Ovary (tissue), 9 donors: ENCODE measurements around the gene ASB7. TPM values are rescaled to one million over a fixed set of nuclear protein-coding genes. Genes with fewer than 3 reads are reported as not detected.

ENCODE experiments used
- DNase-seq, 5 donors: peaks; one replicate each; pipeline ENCODE4 v3.0.0-alpha.2; 2019 to 2020
- H3K27ac ChIP-seq, 2 donors: fragments of 200-600 bp; one replicate each; pipeline versions ENCODE4 v1.5.1 to v1.8.0; 2019 to 2022
- H3K27me3 ChIP-seq: fragments of 200-600 bp; one replicate; pipeline ENCODE4 v1.8.0; 2022
- H3K36me3 ChIP-seq: fragments of 200-600 bp; sonication (generic); one replicate; pipeline ENCODE4 v1.5.1; 2019
- H3K4me1 ChIP-seq: one replicate; pipeline ENCODE4 v1.8.1; 2013; ENCODE audit warnings: mild to moderate bottlenecking, moderate library complexity; ENCODE audit not compliant: insufficient read depth
- H3K4me3 ChIP-seq: fragments of 200-600 bp; sonication (generic); one replicate; pipeline ENCODE4 v1.5.1; 2017
- H3K9me3 ChIP-seq, 2 donors: fragments of 200-600 bp in 1 of 2; sonication (generic) in 1 of 2; one replicate each; pipeline versions ENCODE4 v1.5.1 to v1.8.1; 2013 to 2019; ENCODE audit warnings: mild to moderate bottlenecking in 1 of 2, moderate library complexity in 1 of 2
- CTCF ChIP-seq, 3 donors: fragments of 450-650 bp in 2 of 3; fragments of 200-600 bp in 1 of 3; IDR thresholded peaks; one replicate each; pipeline versions ENCODE4 v1.5.1 to v1.8.0; 2016 to 2022; ENCODE audit warnings: antibody characterized with exemption in 3 of 3, mild to moderate bottlenecking in 1 of 3
- EP300 ChIP-seq: sonication (generic); formaldehyde crosslinking; IDR thresholded peaks from one replicate; pipeline ENCODE4 v1.6.1; 2017; ENCODE audit warnings: antibody characterized with exemption
- POLR2A ChIP-seq: fragments of 450-650 bp; IDR thresholded peaks from one replicate; pipeline ENCODE4 v1.6.1; 2017; ENCODE audit warnings: antibody characterized with exemption, mild to moderate bottlenecking, moderate library complexity
- WGBS, 3 donors: extraction: QIAGEN DNeasy Blood & Tissue Kit in 1 of 3; methylation state at CpG; one replicate each; pipeline versions ENCODE4 v1.1.5 to v1.1.7; 2013 to 2017; 5-methylcytosine and 5-hydroxymethylcytosine counted together
- intact Hi-C, 4 donors: fragments of 100-400 bp; cut with DNase I; formaldehyde crosslinking; loops; one replicate each; pipeline versions ENCODE4 v1.11.0 to v1.15.1; 2022 to 2023
- polyA plus RNA-seq, 2 donors: library from polyadenylated mRNA; stranded (reverse); fragments of 200-250 nt in 1 of 2; fragments of 350-450 nt in 1 of 2; fragmentation: Illumina TruSeq in 1 of 2; extraction: RNeasy Lipid Tissue Mini Kit (QIAGEN cat#74804) in 1 of 2; gene quantifications; one replicate each; pipeline ENCODE4 v1.2.3, GENCODE V29; 2013 to 2014
- total RNA-seq, 7 donors: library from RNA; depleted of rRNA in 2 of 7; stranded (reverse); fragments of >200 nt in 2 of 7; fragmentation: NEBNext Ultra II Directional in 3 of 7; extraction: Animal tissue kit (Norgen Biotek cat#: 25700) in 3 of 7; gene quantifications; one replicate each; pipeline versions ENCODE4 v1.1.0 to v1.2.4, GENCODE V29; 2016 to 2023
- donor health status: DM: no; HTN: no; CAD: no; lungs with moderate emphysema.
- donor health status: DM: no; HTN: no; CAD: no.
- donor health status: Bipolar disorder and iron deficiency.
- donor health status: DM: yes; HTN: yes; CAD: no.
- donor health status: DM: no; HTN: no; CAD: no.
- donor health status: DM: yes; HTN: yes; CAD: no.

ASB7 gene
- total and polyA plus RNA-seq, 9 donors: 5.1 to 13.1 (median 10.4) TPM

DNA sequence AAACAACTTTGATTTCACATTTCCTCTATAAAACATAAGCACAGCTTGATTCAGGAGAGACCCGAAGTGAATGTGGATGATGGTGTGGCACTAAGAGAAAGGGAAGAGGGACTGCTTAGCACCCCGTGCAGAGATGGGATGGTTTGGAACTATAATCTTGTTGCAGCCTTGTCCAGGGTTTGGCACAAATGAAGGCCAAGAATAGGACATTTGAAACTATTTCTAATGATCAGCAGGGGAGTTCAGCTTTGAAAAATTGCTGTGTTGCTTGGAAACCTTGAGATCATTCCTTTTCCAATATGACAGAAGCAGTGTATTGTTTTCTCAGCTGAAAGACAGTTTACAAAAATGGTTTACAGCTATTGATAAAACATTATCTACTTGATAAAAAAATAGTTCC lies 49.7 kb downstream of the ASB7 start:
- Histone ChIP-seq H3K4me1 (no peaks in the 10 kb centered on the region), H3K36me3 (no peaks in the 10 kb centered on the region), H3K9me3 (no peaks in the 10 kb centered on the region), H3K27me3 (no peaks in the 10 kb centered on the region), H3K27ac (no peak overlapping the region), H3K4me3 (no peak overlapping the region)
- 36 to 64% (median 53%) methylated on average over 2 of the region's 2 CpGs for WGBS, 3 donors
- intact Hi-C loops: no loop called here
- no peak for DNase-seq
- TF ChIP-seq POLR2A (no peak), EP300 (no peak), CTCF (IDR thresholded peaks at IDR 0.05) (no peak)

DNA sequence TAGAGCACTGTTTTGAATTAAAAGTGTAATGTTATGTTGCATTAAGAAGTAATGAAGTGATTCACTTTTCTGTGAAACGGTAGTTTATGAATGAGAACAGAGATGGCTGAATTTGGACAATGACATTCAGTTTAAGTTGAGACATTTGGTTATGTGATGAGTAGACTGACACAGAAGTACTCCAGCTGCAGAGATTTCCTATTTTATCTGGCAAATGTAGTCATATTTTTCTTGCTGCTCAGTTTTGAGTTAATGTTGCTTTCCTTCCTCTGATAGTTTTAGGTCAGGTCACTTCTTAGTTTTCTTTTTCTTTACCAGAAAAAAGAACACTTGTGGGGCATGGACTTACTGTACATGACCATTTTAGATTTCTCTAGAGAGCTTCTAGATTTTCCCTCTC lies 51.2 kb downstream of the ASB7 start:
- Histone ChIP-seq H3K27me3 (no peaks in the 10 kb centered on the region), H3K36me3 (no peaks in the 10 kb centered on the region), H3K9me3 (no peaks in the 10 kb centered on the region), H3K27ac (no peak overlapping the region), H3K4me1 (no peaks in the 10 kb centered on the region), H3K4me3 (no peak overlapping the region)
- 29 to 46% (median 30%) methylated on average over 1 of the region's 1 CpG for WGBS, 3 donors
- no peak for TF ChIP-seq POLR2A
- TF ChIP-seq CTCF (IDR thresholded peaks at IDR 0.05): no peak
- no peak for TF ChIP-seq EP300
- DNase-seq: no peak
- intact Hi-C loops: no loop called here

DNA sequence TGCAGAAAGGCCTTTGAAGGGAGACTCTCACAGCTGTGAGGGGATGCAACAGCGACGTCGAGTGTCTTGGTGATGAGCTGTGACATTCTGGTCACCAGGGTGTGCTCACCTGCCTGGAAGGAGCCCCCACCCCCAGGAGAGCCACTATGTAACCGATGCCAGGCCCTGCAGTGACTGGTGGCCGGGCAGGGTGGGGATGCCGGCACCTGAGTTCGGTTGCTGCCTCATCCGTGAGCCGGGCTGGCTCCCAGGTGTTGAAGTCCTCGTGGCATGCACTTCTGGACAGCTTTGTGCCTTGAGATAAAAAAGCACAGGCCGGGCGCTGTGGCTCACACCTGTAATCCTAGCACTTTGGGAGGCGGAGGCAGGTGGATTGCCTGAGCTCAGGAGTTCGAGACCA lies 56.5 kb downstream of the ASB7 start:
- H3K36me3 ChIP-seq: no peaks in the 10 kb centered on the region
- no peak overlapping the region for H3K27ac ChIP-seq
- intact Hi-C loops: no loop called here
- 94 to 98% (median 97%) methylated on average over 14 of the region's 14 CpGs for WGBS, 3 donors
- TF ChIP-seq EP300 (no peak), CTCF (IDR thresholded peaks at IDR 0.05) (no peak), POLR2A (no peak)
- no peaks in the 10 kb centered on the region for H3K9me3 ChIP-seq
- no peak overlapping the region for H3K4me3 ChIP-seq
- DNase-seq: no peak
- H3K27me3 ChIP-seq: no peaks in the 10 kb centered on the region
- H3K4me1 ChIP-seq: peaks cover 2% of the 10 kb centered on the region

DNA sequence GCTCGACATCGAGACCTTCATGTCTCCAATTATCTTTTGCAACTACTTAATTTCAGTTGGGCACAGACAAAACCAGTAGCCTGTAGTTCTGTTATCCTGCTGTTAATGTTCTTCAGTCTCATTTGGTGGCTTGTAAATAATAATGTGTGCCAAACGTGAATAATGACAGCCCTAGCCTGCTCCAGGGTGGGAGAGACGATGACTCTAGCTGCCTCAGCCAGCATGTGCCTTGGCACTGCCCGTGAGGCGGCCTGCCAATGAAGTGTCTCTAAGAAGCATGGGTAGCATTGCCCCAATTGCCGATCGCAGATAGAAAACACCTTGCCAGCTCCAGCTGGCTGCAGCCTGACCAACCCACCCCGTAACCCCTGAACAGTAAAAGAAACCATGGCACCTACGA lies 58.8 kb downstream of the ASB7 start:
- no peak overlapping the region for H3K27ac ChIP-seq
- no peaks in the 10 kb centered on the region for H3K27me3 ChIP-seq
- TF ChIP-seq POLR2A (no peak), EP300 (no peak), CTCF (IDR thresholded peaks at IDR 0.05) (no peak)
- DNase-seq: no peak
- no peaks in the 10 kb centered on the region for H3K9me3 ChIP-seq
- no peak overlapping the region for H3K4me3 ChIP-seq
- intact Hi-C loops: no loop called here
- peaks cover 4% of the 10 kb centered on the region for H3K4me1 ChIP-seq
- WGBS, 3 donors: 92 to 94% (median 92%) methylated on average over 10 of the region's 10 CpGs
- no peaks in the 10 kb centered on the region for H3K36me3 ChIP-seq
